Transverse colon (tissue), 4 donors: ENCODE measurements around the gene DNAJC3. TPM values are rescaled to one million over a fixed set of nuclear protein-coding genes. Genes with fewer than 3 reads are reported as not detected.
A peak's percentile ranks its signal among the peaks of the same experiment; 100 is the strongest.

Experiments used
- DNase-seq: peaks from one replicate; pipeline ENCODE4 v3.0.0-alpha.2; 2019
- H3K27ac ChIP-seq, 4 donors: fragments of 200-600 bp; sonication (generic); 2 replicates each; pipeline ENCODE4 v1.5.1; 2016 to 2018; ENCODE audit warnings: inconsistent platforms in 4 of 4
- H3K27me3 ChIP-seq: fragments of 200-600 bp; sonication (generic); 2 replicates; pipeline ENCODE4 v1.5.1; 2017; ENCODE audit warnings: inconsistent platforms
- H3K36me3 ChIP-seq, 4 donors: fragments of 200-600 bp; sonication (generic); 2 replicates each; pipeline ENCODE4 v1.5.1; 2017 to 2019; ENCODE audit warnings: inconsistent platforms in 4 of 4
- H3K4me1 ChIP-seq, 4 donors: fragments of 200-600 bp; sonication (generic); 2 replicates each; pipeline ENCODE4 v1.5.1; 2017 to 2020; ENCODE audit warnings: inconsistent platforms in 4 of 4
- H3K4me3 ChIP-seq, 4 donors: fragments of 200-600 bp; sonication (generic); 1 replicate in 1 of 4; 2 replicates in 3 of 4; pipeline versions ENCODE4 v1.5.1 to v1.6.1; 2017 to 2019; ENCODE audit warnings: inconsistent platforms in 4 of 4
- H3K9me3 ChIP-seq, 2 donors: fragments of 200-600 bp; sonication (generic); 2 replicates each; pipeline ENCODE4 v1.5.1; 2017 to 2019; ENCODE audit warnings: inconsistent platforms in 2 of 2
- CTCF ChIP-seq, 5 experiments: fragments of 200-600 bp in 3 of 5; fragments of 450-650 bp in 2 of 5; sonication (generic) in 3 of 5; IDR thresholded peaks; 1 replicate in 2 of 5; 2 replicates in 3 of 5; pipeline ENCODE4 v1.5.1; 2016 to 2017; ENCODE audit warnings: antibody characterized with exemption in 5 of 5, inconsistent platforms in 3 of 5, mild to moderate bottlenecking in 2 of 5, moderate library complexity in 1 of 5
- EP300 ChIP-seq: sonication (generic); formaldehyde crosslinking; IDR thresholded peaks from one replicate; pipeline ENCODE4 v1.6.1; 2017; ENCODE audit warnings: antibody characterized with exemption, low read depth
- POLR2A ChIP-seq: fragments of 450-650 bp; IDR thresholded peaks from one replicate; pipeline ENCODE4 v1.6.1; 2016; ENCODE audit warnings: antibody characterized with exemption, mild to moderate bottlenecking, moderate library complexity
- POLR2AphosphoS5 ChIP-seq, 3 donors: sonication (generic); formaldehyde crosslinking; IDR thresholded peaks; one replicate each; pipeline ENCODE4 v1.6.1; 2016; ENCODE audit warnings: antibody characterized with exemption in 3 of 3
- WGBS, 2 donors: methylation state at CpG; one replicate each; pipeline ENCODE4 v1.1.5; 2018; ENCODE audit warnings: low coverage in 1 of 2; 5-methylcytosine and 5-hydroxymethylcytosine counted together
- in situ Hi-C, 4 donors: fragments of 200-750 bp; cut with MboI; loops; one replicate each; pipeline versions ENCODE4 v1.15.0 to v1.15.1; 2017; ENCODE audit warnings: low sequenced_read_pairs in 3 of 4, low pct_ligation_motif_present in 1 of 4, low pct_unique_long_range_greater_than_20kb in 1 of 4
- intact Hi-C: fragments of 100-400 bp; cut with DNase I; formaldehyde crosslinking; loops from one replicate; pipeline ENCODE4 v1.15.1; 2023; ENCODE audit warnings: low total_unique reads
- total RNA-seq, 4 donors: library from RNA; depleted of rRNA; stranded (reverse); fragments of >200 nt; gene quantifications; one replicate each; pipeline ENCODE4 v1.1.0, GENCODE V29; 2016

The DNAJC3 gene
- total RNA-seq, 4 donors from 2014 or later = 22.8 to 49.7 (median 35.5) TPM

- no peak overlapping the region for H3K27ac ChIP-seq
- peaks cover 0 to 4% of the 10 kb centered on the region in 2 donors for H3K9me3 ChIP-seq
- in situ Hi-C loops = loop anchor here in 1 of 4 donors (10.0 kb wide), 1 partner anchor 204 kb away; no protein-coding TSS in a partner anchor
- no peaks in the 10 kb centered on the region for H3K27me3 ChIP-seq
- no peaks in the 10 kb centered on the region for H3K36me3 ChIP-seq
- no peaks in the 10 kb centered on the region for H3K4me1 ChIP-seq
- 64 to 70% methylated on average over 3 of the region's 3 CpGs for WGBS, 2 donors
- TF ChIP-seq EP300 (no peak), POLR2AphosphoS5 (IDR thresholded peaks at IDR 0.05) (no peak), POLR2A (no peak), CTCF (IDR thresholded peaks at IDR 0.05) (no peak)
- DNase-seq = no peak
- no peak overlapping the region for H3K4me3 ChIP-seq
- intact Hi-C loops = no loop called here
Observed at GRCh38 chr13:95630593-95630992, 46.3 kb upstream of the DNAJC3 start.

GRCh38 chr13:95636853-95637252 is 40.1 kb upstream of the DNAJC3 start:
- no peak overlapping the region for H3K27ac ChIP-seq
- intact Hi-C loops (no loop called here), in situ Hi-C loops (loop anchor here in 1 of 4 donors (10.0 kb wide), 1 partner anchor 198 kb away; no protein-coding TSS in a partner anchor)

GRCh38 chr13:95641291-95642027 is 35.5 kb upstream of the DNAJC3 start:
- H3K4me3 ChIP-seq = peak overlapping the region; percentile 22 to 50 (median 38)
- TF ChIP-seq EP300 (no peak), POLR2A (no peak), CTCF (IDR thresholded peaks at IDR 0.05) (no peak), POLR2AphosphoS5 (IDR thresholded peaks at IDR 0.05) (no peak)
- in situ Hi-C loops = no loop called here
- intact Hi-C loops = no loop called here
- no peaks in the 10 kb centered on the region for H3K36me3 ChIP-seq
- peaks cover 59% of the 10 kb centered on the region for H3K27me3 ChIP-seq
- 29 to 41% methylated on average over 5 to 41 of the region's 58 CpGs for WGBS, 2 donors
- peaks cover 3 to 34% (median 8%) of the 10 kb centered on the region in 4 donors for H3K4me1 ChIP-seq
- no peaks in the 10 kb centered on the region for H3K9me3 ChIP-seq
- peak overlapping the region in 3 of 4 donors; percentile 26 to 41 (median 28) for H3K27ac ChIP-seq
- peak; percentile 10 for DNase-seq

More at GRCh38 chr13:95636853-95637252, 40.1 kb upstream of the DNAJC3 start:
- no peak for DNase-seq
- no peak for TF ChIP-seq POLR2A
- no peak for TF ChIP-seq POLR2AphosphoS5 (IDR thresholded peaks at IDR 0.05)
- no peak for TF ChIP-seq CTCF (IDR thresholded peaks at IDR 0.05)
- TF ChIP-seq EP300 = no peak
- peaks cover 22% of the 10 kb centered on the region for H3K27me3 ChIP-seq
- no peaks in the 10 kb centered on the region for H3K9me3 ChIP-seq
- peaks cover 0 to 5% (median 2%) of the 10 kb centered on the region in 4 donors for H3K4me1 ChIP-seq
- H3K4me3 ChIP-seq = no peak overlapping the region
- no peaks in the 10 kb centered on the region for H3K36me3 ChIP-seq

- DNase-seq = peak; percentile 41
- H3K27ac ChIP-seq = peak overlapping the region in 3 of 4 donors; percentile 26 to 41 (median 28)
- 7 to 28% methylated on average over 3 to 33 of the region's 35 CpGs for WGBS, 2 donors
- TF ChIP-seq EP300 = no peak
- TF ChIP-seq POLR2AphosphoS5 (IDR thresholded peaks at IDR 0.05) = no peak
- TF ChIP-seq POLR2A = no peak
- TF ChIP-seq CTCF (IDR thresholded peaks at IDR 0.05) = no peak
- peaks cover 3 to 34% (median 8%) of the 10 kb centered on the region in 4 donors for H3K4me1 ChIP-seq
- H3K4me3 ChIP-seq = peak overlapping the region; percentile 22 to 50 (median 38)
- intact Hi-C loops = no loop called here
- H3K9me3 ChIP-seq = no peaks in the 10 kb centered on the region
- no peaks in the 10 kb centered on the region for H3K36me3 ChIP-seq
- in situ Hi-C loops = no loop called here
- H3K27me3 ChIP-seq = peaks cover 59% of the 10 kb centered on the region
Observed at GRCh38 chr13:95642028-95642621, 34.8 kb upstream of the DNAJC3 start.
